Left lung (tissue), 10 donors: ENCODE measurements around the gene TPO. TPM values are rescaled to one million over a fixed set of nuclear protein-coding genes. Genes with fewer than 3 reads are reported as not detected.

ENCODE experiments used
- ATAC-seq: fragments of 200-7000 bp; cut with Tn5 transposase; one replicate; pipeline ENCODE4 v1.9.1; 2020; ENCODE audit warnings: moderate library complexity
- DNase-seq, 4 donors: peaks; one replicate each; pipeline ENCODE4 v3.0.0-alpha.2; 2013 to 2020
- H3K27ac ChIP-seq, 2 donors: fragments of 200-600 bp; sonication (generic) in 1 of 2; one replicate each; pipeline versions ENCODE4 v1.5.0 to v1.8.0; 2020 to 2021
- H3K27me3 ChIP-seq, 2 donors: fragments of 200-600 bp; sonication (generic) in 1 of 2; one replicate each; pipeline versions ENCODE4 v1.5.0 to v1.8.0; 2020 to 2021
- H3K36me3 ChIP-seq, 2 donors: fragments of 200-600 bp; sonication (generic) in 1 of 2; one replicate each; pipeline versions ENCODE4 v1.5.0 to v1.8.0; 2020 to 2021
- H3K4me1 ChIP-seq, 2 donors: fragments of 200-600 bp; one replicate each; pipeline ENCODE4 v1.8.0; 2021
- H3K4me3 ChIP-seq, 2 donors: fragments of 200-600 bp; sonication (generic) in 1 of 2; one replicate each; pipeline versions ENCODE4 v1.5.0 to v1.8.0; 2020 to 2021; ENCODE audit warnings: mild to moderate bottlenecking in 1 of 2
- H3K9me3 ChIP-seq, 2 donors: fragments of 200-600 bp; sonication (generic) in 1 of 2; one replicate each; pipeline versions ENCODE4 v1.5.0 to v1.8.0; 2020 to 2021
- intact Hi-C, 2 donors: fragments of 100-400 bp; cut with DNase I; formaldehyde crosslinking; loops; one replicate each; pipeline versions ENCODE4 v1.11.2 to v1.14.2; 2022
- polyA plus RNA-seq, 6 donors: library from polyadenylated mRNA; unstranded; fragments of 120-200 nt; gene quantifications; one replicate each; pipeline ENCODE4 v1.2.1, GENCODE V29; 2013; ENCODE audit not compliant: insufficient read length in 6 of 6
- total RNA-seq, 2 donors: library from RNA; stranded (reverse); fragmentation: NEBNext Ultra II Directional; extraction: Animal tissue kit (Norgen Biotek cat#: 25700); gene quantifications; one replicate each; pipeline ENCODE4 v1.2.1, GENCODE V29; 2021
- TF ChIP-seq, protein P1 (sequence below), 2 donors: fragments of 200-600 bp; sonication (generic) in 1 of 2; IDR thresholded peaks; one replicate each; pipeline versions ENCODE4 v1.5.0 to v1.8.0; 2021; ENCODE audit warnings: antibody characterized with exemption in 2 of 2
- donor health status: DM: no; HTN: yes; CAD: no.
- donor health status: DM: no; HTN: no; CAD: no.

TPO gene
- total and polyA plus RNA-seq, 8 donors = 0.08 to 0.45 (median 0.21) TPM; not detected in 1

DNA sequence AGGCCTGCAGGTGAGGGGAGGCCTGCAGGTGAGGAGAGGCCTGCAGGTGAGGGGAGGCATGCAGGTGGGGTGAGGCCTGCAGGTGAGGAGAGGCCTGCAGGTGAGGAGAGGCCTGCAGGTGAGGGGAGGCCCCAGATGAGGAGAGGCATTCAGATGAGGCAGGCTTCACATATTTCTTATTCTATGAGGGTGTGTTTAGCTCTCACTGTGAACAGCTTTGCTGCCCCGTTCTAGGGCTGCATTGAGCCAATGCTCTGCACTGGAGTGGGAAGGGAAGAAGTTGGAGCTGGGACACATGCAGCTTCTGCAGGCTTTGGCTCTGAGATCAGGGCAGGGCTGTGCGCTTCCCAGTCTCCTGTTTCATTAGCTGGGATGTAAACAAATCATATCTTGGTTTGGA is 19.5 kb downstream of the TPO start:
- H3K4me3 ChIP-seq = no peak overlapping the region
- no peak overlapping the region for H3K27ac ChIP-seq
- intact Hi-C loops = no loop called here
- H3K4me1 ChIP-seq = no peaks in the 10 kb centered on the region
- H3K27me3 ChIP-seq = no peaks in the 10 kb centered on the region
- TF ChIP-seq, protein P1, sequence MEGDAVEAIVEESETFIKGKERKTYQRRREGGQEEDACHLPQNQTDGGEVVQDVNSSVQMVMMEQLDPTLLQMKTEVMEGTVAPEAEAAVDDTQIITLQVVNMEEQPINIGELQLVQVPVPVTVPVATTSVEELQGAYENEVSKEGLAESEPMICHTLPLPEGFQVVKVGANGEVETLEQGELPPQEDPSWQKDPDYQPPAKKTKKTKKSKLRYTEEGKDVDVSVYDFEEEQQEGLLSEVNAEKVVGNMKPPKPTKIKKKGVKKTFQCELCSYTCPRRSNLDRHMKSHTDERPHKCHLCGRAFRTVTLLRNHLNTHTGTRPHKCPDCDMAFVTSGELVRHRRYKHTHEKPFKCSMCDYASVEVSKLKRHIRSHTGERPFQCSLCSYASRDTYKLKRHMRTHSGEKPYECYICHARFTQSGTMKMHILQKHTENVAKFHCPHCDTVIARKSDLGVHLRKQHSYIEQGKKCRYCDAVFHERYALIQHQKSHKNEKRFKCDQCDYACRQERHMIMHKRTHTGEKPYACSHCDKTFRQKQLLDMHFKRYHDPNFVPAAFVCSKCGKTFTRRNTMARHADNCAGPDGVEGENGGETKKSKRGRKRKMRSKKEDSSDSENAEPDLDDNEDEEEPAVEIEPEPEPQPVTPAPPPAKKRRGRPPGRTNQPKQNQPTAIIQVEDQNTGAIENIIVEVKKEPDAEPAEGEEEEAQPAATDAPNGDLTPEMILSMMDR (IDR thresholded peaks at IDR 0.05) = no peak
- H3K9me3 ChIP-seq = no peaks in the 10 kb centered on the region
- H3K36me3 ChIP-seq = no peaks in the 10 kb centered on the region
- no peak for ATAC-seq
- DNase-seq = no peak

DNA sequence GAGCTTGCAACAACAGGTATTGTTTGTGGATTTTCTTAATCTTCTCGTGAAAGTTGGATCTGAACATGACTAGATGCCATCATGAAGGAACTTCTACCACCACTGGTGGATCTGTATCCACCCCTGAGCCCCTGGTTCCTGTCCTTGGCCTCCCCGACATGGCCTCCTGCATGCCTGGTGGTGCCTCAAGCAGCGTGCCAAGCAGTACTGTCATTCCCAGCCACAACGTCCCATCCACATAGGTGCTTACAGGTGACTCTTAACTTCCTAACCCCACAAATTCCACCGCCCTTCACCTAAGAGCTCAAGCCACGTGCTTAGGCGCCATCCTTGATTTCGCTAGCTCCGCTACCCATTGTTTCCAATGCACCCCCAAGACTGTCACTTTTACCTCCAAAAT is 23.1 kb downstream of the TPO start:
- ATAC-seq (no peak), DNase-seq (no peak)

DNA sequence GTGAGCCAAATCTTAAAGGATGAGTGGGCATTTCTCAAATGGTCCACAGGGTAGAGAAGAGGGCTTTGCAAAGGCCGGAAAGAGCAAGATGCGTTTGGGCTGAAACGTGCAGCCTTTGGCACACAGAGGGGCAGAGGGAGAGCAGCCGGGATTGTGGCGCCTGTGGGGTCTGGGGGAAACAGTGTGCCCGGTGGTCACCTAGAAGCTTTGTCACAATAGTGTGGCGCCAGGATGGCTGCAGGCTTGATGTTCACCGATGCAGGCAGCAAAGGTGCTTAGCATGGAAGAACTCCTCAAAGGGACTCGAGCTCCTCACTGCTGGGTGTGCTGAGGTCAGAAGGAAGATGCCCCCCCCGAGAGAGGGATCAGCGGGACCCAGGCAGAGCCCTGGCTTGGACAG is 23.8 kb downstream of the TPO start:
- intact Hi-C loops = no loop called here
- ATAC-seq = no peak
- no peaks in the 10 kb centered on the region for H3K4me1 ChIP-seq
- no peaks in the 10 kb centered on the region for H3K27me3 ChIP-seq
- no peak overlapping the region for H3K27ac ChIP-seq
- TF ChIP-seq, protein P1 (IDR thresholded peaks at IDR 0.05) = no peak
- H3K4me3 ChIP-seq = no peak overlapping the region
- DNase-seq = no peak
- H3K9me3 ChIP-seq = no peaks in the 10 kb centered on the region
- no peaks in the 10 kb centered on the region for H3K36me3 ChIP-seq

More for the DNA sequence above, 23.1 kb downstream of the TPO start:
- TF ChIP-seq, protein P1 (IDR thresholded peaks at IDR 0.05) = no peak
- Histone ChIP-seq H3K27ac (no peak overlapping the region), H3K4me1 (no peaks in the 10 kb centered on the region), H3K36me3 (no peaks in the 10 kb centered on the region), H3K27me3 (no peaks in the 10 kb centered on the region), H3K9me3 (no peaks in the 10 kb centered on the region), H3K4me3 (no peak overlapping the region)
- intact Hi-C loops = no loop called here

DNA sequence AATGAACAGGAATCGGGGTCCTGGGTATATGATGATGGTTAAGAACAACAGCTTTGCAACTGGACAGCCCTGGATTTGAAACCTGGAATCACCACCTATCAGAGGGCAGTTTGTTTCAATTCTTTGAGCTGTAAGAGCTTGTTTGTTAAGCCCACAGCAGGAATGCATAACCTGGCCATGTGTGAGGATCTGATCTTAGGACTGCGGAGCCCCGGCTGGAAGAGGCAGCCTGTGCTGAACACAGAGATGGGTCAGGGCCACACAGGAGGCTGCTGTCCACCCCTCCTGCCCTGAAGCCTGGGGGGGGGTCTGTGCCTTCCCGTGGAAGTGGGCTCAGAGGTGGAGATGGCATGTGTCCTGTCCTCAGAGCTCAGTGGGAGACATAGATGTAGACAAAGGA is 24.3 kb downstream of the TPO start:
- no peak for DNase-seq
- H3K9me3 ChIP-seq = no peaks in the 10 kb centered on the region
- intact Hi-C loops = no loop called here
- TF ChIP-seq, protein P1 (IDR thresholded peaks at IDR 0.05) = no peak
- no peak overlapping the region for H3K27ac ChIP-seq
- no peak for ATAC-seq
- no peaks in the 10 kb centered on the region for H3K36me3 ChIP-seq
- H3K27me3 ChIP-seq = no peaks in the 10 kb centered on the region
- no peaks in the 10 kb centered on the region for H3K4me1 ChIP-seq
- H3K4me3 ChIP-seq = no peak overlapping the region

DNA sequence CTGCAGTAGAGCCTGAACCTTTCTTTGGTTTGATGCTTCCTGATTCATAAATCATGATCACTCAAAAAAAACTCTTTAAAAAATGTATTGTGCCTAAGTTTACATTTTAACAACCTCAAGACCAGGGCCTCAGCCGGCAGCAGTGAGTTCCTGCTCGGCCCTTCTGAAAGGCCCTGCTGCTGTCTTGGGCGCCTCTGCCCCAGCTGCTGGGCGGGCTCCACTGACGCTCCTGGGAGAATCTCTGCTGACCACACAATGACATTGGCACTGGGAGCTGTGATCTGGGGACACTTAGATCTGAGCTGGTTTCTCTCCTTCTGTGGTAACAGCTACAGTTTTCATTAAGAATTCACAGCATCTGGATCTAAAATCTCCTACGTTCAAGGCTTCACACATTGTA is 25.7 kb downstream of the TPO start:
- Histone ChIP-seq H3K27ac (no peak overlapping the region), H3K27me3 (no peaks in the 10 kb centered on the region), H3K36me3 (no peaks in the 10 kb centered on the region), H3K4me1 (no peaks in the 10 kb centered on the region), H3K4me3 (no peak overlapping the region), H3K9me3 (no peaks in the 10 kb centered on the region)
- DNase-seq (no peak), ATAC-seq (no peak)
- intact Hi-C loops = no loop called here
- TF ChIP-seq, protein P1 (IDR thresholded peaks at IDR 0.05) = no peak
